ENCODE measurements around the gene SRSF4.

GRCh38 chr1:29176576-29176975 is 5.1 kb downstream of the SRSF4 start:
- TF ChIP-seq, protein P1, sequence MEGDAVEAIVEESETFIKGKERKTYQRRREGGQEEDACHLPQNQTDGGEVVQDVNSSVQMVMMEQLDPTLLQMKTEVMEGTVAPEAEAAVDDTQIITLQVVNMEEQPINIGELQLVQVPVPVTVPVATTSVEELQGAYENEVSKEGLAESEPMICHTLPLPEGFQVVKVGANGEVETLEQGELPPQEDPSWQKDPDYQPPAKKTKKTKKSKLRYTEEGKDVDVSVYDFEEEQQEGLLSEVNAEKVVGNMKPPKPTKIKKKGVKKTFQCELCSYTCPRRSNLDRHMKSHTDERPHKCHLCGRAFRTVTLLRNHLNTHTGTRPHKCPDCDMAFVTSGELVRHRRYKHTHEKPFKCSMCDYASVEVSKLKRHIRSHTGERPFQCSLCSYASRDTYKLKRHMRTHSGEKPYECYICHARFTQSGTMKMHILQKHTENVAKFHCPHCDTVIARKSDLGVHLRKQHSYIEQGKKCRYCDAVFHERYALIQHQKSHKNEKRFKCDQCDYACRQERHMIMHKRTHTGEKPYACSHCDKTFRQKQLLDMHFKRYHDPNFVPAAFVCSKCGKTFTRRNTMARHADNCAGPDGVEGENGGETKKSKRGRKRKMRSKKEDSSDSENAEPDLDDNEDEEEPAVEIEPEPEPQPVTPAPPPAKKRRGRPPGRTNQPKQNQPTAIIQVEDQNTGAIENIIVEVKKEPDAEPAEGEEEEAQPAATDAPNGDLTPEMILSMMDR (IDR thresholded peaks at IDR 0.05): no peak
- no peak for TF ChIP-seq EZH2 (IDR thresholded peaks at IDR 0.05; ENCODE audit: borderline replicate concordance, insufficient read depth, low read depth, low read length, poor library complexity, severe bottlenecking)
